Endothelial cell of umbilical vein (primary cell): ENCODE measurements around the gene MAP4K4. TPM values are rescaled to one million over a fixed set of nuclear protein-coding genes. Genes with fewer than 3 reads are reported as not detected.

ENCODE experiments used
- BruUV-seq: library from RNA; stranded (reverse); fragments of 400-500 nt; replicated peaks from 2 replicates; lab custom pipeline; 2021; lab: Mats Ljungman, UMichigan
- CTCF ChIA-PET: fragments of 300-600, 350-600 bp; sonication (Branson Sonifier 250); formaldehyde crosslinking; loops from one replicate; lab custom pipeline; 2021; ENCODE audit warnings: antibody characterized with exemption, inconsistent platforms; lab: Charles Lee
- POLR2A ChIA-PET: fragments of 300-600, 350-600 bp; sonication (Branson Sonifier 250); formaldehyde crosslinking; loops from one replicate; lab custom pipeline; 2021; ENCODE audit warnings: antibody characterized with exemption, inconsistent platforms; lab: Charles Lee
- DNase-seq: peaks from one replicate; pipeline ENCODE4 v3.0.0-alpha.2; 2011; ENCODE audit warnings: low read depth, low spot score
- FAIRE-seq: peaks from 2 replicates; lab custom pipeline; 2011; peaks lifted over from hg19 to GRCh38; lab: Jason Lieb, UNC
- H2AFZ ChIP-seq: 2 replicates; pipeline ENCODE4 v1.6.0; 2012; ENCODE audit warnings: low read depth, low read length, control low read depth, inconsistent platforms
- H3K27ac ChIP-seq: 2 replicates; pipeline ENCODE4 v1.5.1; 2011; ENCODE audit warnings: low read depth, mild to moderate bottlenecking, control low read depth, low read length, moderate library complexity; ENCODE audit not compliant: insufficient read depth
- H3K27me3 ChIP-seq, 2 experiments: 2 replicates each; pipeline versions ENCODE4 v1.6.0 to v1.6.1; 2011; ENCODE audit warnings: low read length in 2 of 2, mixed read lengths in 1 of 2; ENCODE audit not compliant: control insufficient read depth in 2 of 2, insufficient read depth in 2 of 2
- H3K36me3 ChIP-seq, 2 experiments: 2 replicates in 1 of 2; 3 replicates in 1 of 2; pipeline ENCODE4 v1.5.1; 2011; ENCODE audit warnings: low read length in 2 of 2, mild to moderate bottlenecking in 1 of 2, moderate library complexity in 1 of 2; ENCODE audit not compliant: control insufficient read depth in 2 of 2, insufficient read depth in 2 of 2; ENCODE audit errors: extremely low read depth in 1 of 2
- H3K4me1 ChIP-seq: 3 replicates; pipeline ENCODE4 v1.5.1; 2011; ENCODE audit warnings: mild to moderate bottlenecking, low read length; ENCODE audit not compliant: control insufficient read depth, insufficient read depth; ENCODE audit errors: extremely low read depth
- H3K4me2 ChIP-seq: 2 replicates; pipeline ENCODE4 v1.6.1; 2011; ENCODE audit warnings: low read length, control low read depth, mixed read lengths; ENCODE audit not compliant: insufficient read depth
- H3K4me3 ChIP-seq, 3 experiments: fragments of 200-600 bp in 1 of 3; sonication (generic), shearing (Covaris generic) in 1 of 3; replicated peaks in 1 of 3; 2 replicates each; pipeline ENCODE4 v1.5.1; 2011 to 2016; ENCODE audit warnings: control low read depth in 3 of 3, low read length in 3 of 3, mild to moderate bottlenecking in 2 of 3, inconsistent platforms in 1 of 3, low read depth in 1 of 3, moderate library complexity in 1 of 3; ENCODE audit not compliant: insufficient read depth in 1 of 3
- H3K79me2 ChIP-seq: 2 replicates; pipeline ENCODE4 v1.6.0; 2012; ENCODE audit warnings: low read length, inconsistent platforms; ENCODE audit not compliant: control insufficient read depth, insufficient read depth
- H3K9ac ChIP-seq: replicated peaks from 2 replicates; pipeline ENCODE3; 2011; ENCODE audit warnings: low read length, control low read depth; ENCODE audit not compliant: insufficient read depth; ENCODE audit errors: extremely low read depth
- H3K9me1 ChIP-seq: replicated peaks from 3 replicates; pipeline ENCODE4 v1.6.0; 2011; ENCODE audit warnings: mild to moderate bottlenecking, low read length; ENCODE audit not compliant: control insufficient read depth, insufficient read depth; ENCODE audit errors: extremely low read depth
- H3K9me3 ChIP-seq: replicated peaks from 2 replicates; pipeline ENCODE4 v1.5.1; 2012; ENCODE audit warnings: low read length, inconsistent platforms; ENCODE audit not compliant: control insufficient read depth, insufficient read depth
- H4K20me1 ChIP-seq: replicated peaks from 2 replicates; pipeline ENCODE3; 2011; ENCODE audit warnings: mild to moderate bottlenecking, low read length; ENCODE audit not compliant: control insufficient read depth, insufficient read depth; ENCODE audit errors: extremely low read depth
- EZH2 ChIP-seq: IDR thresholded peaks from 2 replicates; pipeline ENCODE4 v1.6.1; 2012; ENCODE audit warnings: borderline replicate concordance, low read depth, mild to moderate bottlenecking, moderate library complexity, low read length, inconsistent platforms; ENCODE audit not compliant: severe bottlenecking
- FOS ChIP-seq: IDR thresholded peaks from 2 replicates; pipeline ENCODE4 v1.6.1; 2011; ENCODE audit warnings: mild to moderate bottlenecking, low read length, moderate library complexity, borderline replicate concordance; ENCODE audit not compliant: insufficient read depth
- GATA2 ChIP-seq: IDR thresholded peaks from 2 replicates; pipeline ENCODE4 v1.7.0; 2011; ENCODE audit warnings: low read depth, mild to moderate bottlenecking, moderate library complexity, mixed read lengths, low read length; ENCODE audit not compliant: insufficient read length, insufficient read depth
- JUN ChIP-seq: IDR thresholded peaks from 2 replicates; pipeline ENCODE4 v1.6.1; 2011; ENCODE audit warnings: borderline replicate concordance, low read depth; ENCODE audit not compliant: insufficient read length, insufficient read depth
- MYC ChIP-seq: IDR thresholded peaks from one replicate; pipeline ENCODE4 v1.6.1; 2011; ENCODE audit warnings: mild to moderate bottlenecking, low read depth, low read length
- POLR2A ChIP-seq: IDR thresholded peaks from 2 replicates; pipeline ENCODE4 v1.6.1; 2012; ENCODE audit warnings: low read depth, mild to moderate bottlenecking, control low read depth, low read length
- POLR2AphosphoS5 ChIP-seq: IDR thresholded peaks from 2 replicates; pipeline ENCODE4 v1.6.1; 2012; ENCODE audit warnings: low read depth, mild to moderate bottlenecking, control low read depth, low read length, moderate library complexity; ENCODE audit not compliant: insufficient read depth
- dilution Hi-C: fragments of 300-500 bp; cut with MboI; formaldehyde crosslinking; loops from one replicate; pipeline ENCODE4 v1.15.0; 2019; ENCODE audit warnings: low sequenced_read_pairs; ENCODE audit not compliant: extremely low pct_ligation_motif_present
- intact Hi-C: fragments of 100-400 bp; cut with micrococcal nuclease; formaldehyde crosslinking; loops from one replicate; pipeline ENCODE4 v1.10.0; 2022
- polyA plus RNA-seq, 4 experiments: library from polyadenylated mRNA; depleted of rRNA in 3 of 4; stranded (reverse) in 3 of 4; unstranded in 1 of 4; fragments of >200 nt; gene quantifications; 2 replicates each; pipeline versions ENCODE4 v1.2.1 to v1.2.3, GENCODE V29; 2011 to 2012; ENCODE audit warnings: missing spikeins in 1 of 4
- total RNA-seq: library from RNA; stranded (reverse); gene quantifications from 2 replicates; pipeline ENCODE4 v1.2.3, GENCODE V29; 2021
- TF ChIP-seq, protein P1 (sequence below): IDR thresholded peaks from 2 replicates; pipeline ENCODE4 v1.6.1; 2011; ENCODE audit not compliant: insufficient read depth, insufficient read length
- TF ChIP-seq, protein P2 (sequence below), 2 donors: IDR thresholded peaks; 1 replicate in 1 of 2; 2 replicates in 1 of 2; pipeline ENCODE4 v1.5.1; 2011; ENCODE audit warnings: low read length in 2 of 2, mild to moderate bottlenecking in 2 of 2, moderate library complexity in 2 of 2, control low read depth in 1 of 2, inconsistent platforms in 1 of 2, low read depth in 1 of 2; ENCODE audit not compliant: insufficient read depth in 1 of 2; ENCODE audit errors: extremely low read depth in 1 of 2

The MAP4K4 gene
- total and polyA plus RNA-seq, 2 donors (not counting 3 experiments of a cell fraction or from before 2014, with no cell fraction given), result 79.4 to 269 TPM

DNA sequence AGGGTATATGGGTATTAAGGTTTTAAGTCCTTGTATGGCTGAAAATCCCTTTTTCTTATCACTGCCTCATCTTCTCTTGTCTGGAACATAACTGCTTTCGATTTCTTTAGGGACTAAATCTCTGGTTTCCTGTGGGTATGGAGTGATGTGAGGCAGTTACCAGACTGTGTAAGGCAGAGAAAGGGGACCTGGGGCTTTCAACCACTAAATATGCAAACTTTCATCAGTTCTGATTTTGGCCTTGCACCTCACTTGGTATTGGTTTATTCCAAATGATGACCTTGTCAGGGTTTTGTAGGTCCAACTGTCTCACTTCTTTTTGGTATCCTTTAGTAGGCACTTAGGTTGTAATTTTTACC, 9.3 kb downstream of the MAP4K4 start:
- no peak for TF ChIP-seq EZH2
- TF ChIP-seq POLR2AphosphoS5, result no peak
- TF ChIP-seq FOS, result no peak
- no peak for TF ChIP-seq MYC
- TF ChIP-seq POLR2A, result no peak
- no peak for TF ChIP-seq GATA2
- TF ChIP-seq JUN, result no peak
- TF ChIP-seq, protein P1, sequence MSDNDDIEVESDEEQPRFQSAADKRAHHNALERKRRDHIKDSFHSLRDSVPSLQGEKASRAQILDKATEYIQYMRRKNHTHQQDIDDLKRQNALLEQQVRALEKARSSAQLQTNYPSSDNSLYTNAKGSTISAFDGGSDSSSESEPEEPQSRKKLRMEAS, result no peak
- TF ChIP-seq, protein P2, sequence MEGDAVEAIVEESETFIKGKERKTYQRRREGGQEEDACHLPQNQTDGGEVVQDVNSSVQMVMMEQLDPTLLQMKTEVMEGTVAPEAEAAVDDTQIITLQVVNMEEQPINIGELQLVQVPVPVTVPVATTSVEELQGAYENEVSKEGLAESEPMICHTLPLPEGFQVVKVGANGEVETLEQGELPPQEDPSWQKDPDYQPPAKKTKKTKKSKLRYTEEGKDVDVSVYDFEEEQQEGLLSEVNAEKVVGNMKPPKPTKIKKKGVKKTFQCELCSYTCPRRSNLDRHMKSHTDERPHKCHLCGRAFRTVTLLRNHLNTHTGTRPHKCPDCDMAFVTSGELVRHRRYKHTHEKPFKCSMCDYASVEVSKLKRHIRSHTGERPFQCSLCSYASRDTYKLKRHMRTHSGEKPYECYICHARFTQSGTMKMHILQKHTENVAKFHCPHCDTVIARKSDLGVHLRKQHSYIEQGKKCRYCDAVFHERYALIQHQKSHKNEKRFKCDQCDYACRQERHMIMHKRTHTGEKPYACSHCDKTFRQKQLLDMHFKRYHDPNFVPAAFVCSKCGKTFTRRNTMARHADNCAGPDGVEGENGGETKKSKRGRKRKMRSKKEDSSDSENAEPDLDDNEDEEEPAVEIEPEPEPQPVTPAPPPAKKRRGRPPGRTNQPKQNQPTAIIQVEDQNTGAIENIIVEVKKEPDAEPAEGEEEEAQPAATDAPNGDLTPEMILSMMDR (IDR thresholded peaks at IDR 0.05; ENCODE audit: extremely low read depth in 1 of 2, insufficient read depth in 1 of 2, low read depth in 1 of 2, low read length in 2 of 2), result no peak
- Histone ChIP-seq H4K20me1 (peaks cover 17% of the 10 kb centered on the region), H3K4me3 (no peak overlapping the region), H3K36me3 (peaks cover 4 to 10% of the 10 kb centered on the region in 2 experiments), H3K9me1 (no peaks in the 10 kb centered on the region), H3K27ac (no peak overlapping the region), H3K27me3 (no peaks in the 10 kb centered on the region), H3K79me2 (peaks cover 100% of the 10 kb centered on the region), H3K4me1 (peaks cover 45% of the 10 kb centered on the region), H3K4me2 (peak overlapping the region; percentile 22), H3K9ac (no peak overlapping the region), H2AFZ (no peak overlapping the region), H3K9me3 (no peaks in the 10 kb centered on the region)
- CTCF ChIA-PET, result interaction anchor here (1.8 to 2.5 kb wide), 2 partner anchors 10 to 125 kb away, joined by 5 to 13 read pairs; partner anchors contain the start of gene MAP4K4
- intact Hi-C loops, result no loop called here
- no peak for FAIRE-seq
- dilution Hi-C loops, result no loop called here
- POLR2A ChIA-PET, result no interaction called here
- no peak for DNase-seq
- BruUV-seq, result no TSS peak
